GM12873 (cell line): Measurements from ENCODE around the gene KRTAP10-10.

Source experiments
- CTCF ChIP-seq: IDR thresholded peaks from 2 replicates; pipeline ENCODE4 v1.5.1; 2012; ENCODE audit warnings: low read depth, mild to moderate bottlenecking, moderate library complexity, low read length, control low read depth; ENCODE audit not compliant: insufficient read depth; ENCODE audit errors: missing control alignments

Gene KRTAP10-10

GRCh38 chr21:44667612-44668011 lies 30.5 kb downstream of the KRTAP10-10 start:
- TF ChIP-seq CTCF, result no peak

- no peak for TF ChIP-seq CTCF
Measured at GRCh38 chr21:44670642-44671432, 33.7 kb downstream of the KRTAP10-10 start.

GRCh38 chr21:44671911-44672310 lies 34.8 kb downstream of the KRTAP10-10 start:
- no peak for TF ChIP-seq CTCF

GRCh38 chr21:44677881-44678280 lies 40.7 kb downstream of the KRTAP10-10 start:
- no peak for TF ChIP-seq CTCF

GRCh38 chr21:44681152-44681551 lies 44.0 kb downstream of the KRTAP10-10 start:
- no peak for TF ChIP-seq CTCF

- no peak for TF ChIP-seq CTCF
Measured at GRCh38 chr21:44681861-44682579, 44.9 kb downstream of the KRTAP10-10 start, which contains the start of gene KRTAP12-1. KRTAP12-1 (minus strand) TSS chr21:44682163; CDS start chr21:44682123, 40 bp downstream.

- TF ChIP-seq CTCF, result no peak
Measured at GRCh38 chr21:44682580-44683151, 45.5 kb downstream of the KRTAP10-10 start.
